Activated naive CD4-positive, alpha-beta T cell treated with anti-CD3 and anti-CD28 coated beads, Interleukin-2, amount 10 ng/mL, durations not matched to agents 7 days and 5 days (primary cell): ENCODE results near the gene VIPAS39.
A peak's percentile ranks its signal among the peaks of the same experiment; 100 is the strongest.

Source experiments
- CTCF ChIA-PET: fragments of 350-600 bp; sonication (Branson Sonifier 250); formaldehyde crosslinking; loops from one replicate; lab custom pipeline; 2021; ENCODE audit warnings: antibody characterized with exemption; lab: Charles Lee
- DNase-seq: peaks from one replicate; pipeline ENCODE4 v3.0.0-alpha.2; 2020
- H3K27ac Mint-ChIP-seq: one replicate; pipeline ENCODE4 v1.8.0; 2021; ENCODE audit warnings: mild to moderate bottlenecking, moderate library complexity, mixed read lengths
- H3K27me3 Mint-ChIP-seq: one replicate; pipeline ENCODE4 v1.8.0; 2021; ENCODE audit warnings: mild to moderate bottlenecking, mixed read lengths
- H3K36me3 Mint-ChIP-seq: one replicate; pipeline ENCODE4 v1.8.0; 2021; ENCODE audit warnings: mixed read lengths
- H3K4me1 Mint-ChIP-seq: one replicate; pipeline ENCODE4 v1.8.0; 2021; ENCODE audit warnings: mixed read lengths
- H3K4me3 Mint-ChIP-seq: one replicate; pipeline ENCODE4 v1.8.0; 2021; ENCODE audit warnings: mild to moderate bottlenecking, moderate library complexity, mixed read lengths
- H3K9me3 Mint-ChIP-seq: one replicate; pipeline ENCODE4 v1.8.0; 2021; ENCODE audit warnings: mixed read lengths

Gene VIPAS39

GRCh38 chr14:77457522-77458248 is at the start of gene VIPAS39, which contains the start of gene AHSA1:
TSS of gene VIPAS39 (minus strand) at chr14:77457601. CDS start at chr14:77454102, 3,499 bp downstream.
TSS of gene AHSA1 (plus strand) at chr14:77458093. CDS start at chr14:77458190, 97 bp downstream.
- H3K27me3 Mint-ChIP-seq: no peaks in the 10 kb centered on the region
- H3K36me3 Mint-ChIP-seq: peaks cover 40% of the 10 kb centered on the region
- no peaks in the 10 kb centered on the region for H3K9me3 Mint-ChIP-seq
- CTCF ChIA-PET: interaction anchor here (0.6 to 2.6 kb wide), 8 partner anchors 94 to 500 kb away, joined by 3 to 33 read pairs (median 4); partner anchors contain the start of gene ADCK1
- H3K4me1 Mint-ChIP-seq: peaks cover 31% of the 10 kb centered on the region
- peak; percentile 97 for DNase-seq
- H3K27ac Mint-ChIP-seq: peak within 1 kb of the TSS; percentile 98
- peak within 1 kb of the TSS; percentile 99 for H3K4me3 Mint-ChIP-seq

- Mint-ChIP-seq H3K36me3 (peaks cover 28% of the 10 kb centered on the region), H3K27me3 (peaks cover 21% of the 10 kb centered on the region), H3K27ac (no peak overlapping the region), H3K4me1 (no peaks in the 10 kb centered on the region), H3K4me3 (no peak overlapping the region), H3K9me3 (peaks cover 3% of the 10 kb centered on the region)
- DNase-seq: no peak
- CTCF ChIA-PET: no interaction called here
These were observed 47.6 kb upstream of the VIPAS39 start for GRCh38 chr14:77505031-77505430.

GRCh38 chr14:77503138-77503537 is 45.7 kb upstream of the VIPAS39 start:
- Mint-ChIP-seq H3K27me3 (peaks cover 40% of the 10 kb centered on the region), H3K36me3 (peaks cover 18% of the 10 kb centered on the region), H3K4me1 (peaks cover 2% of the 10 kb centered on the region), H3K4me3 (no peak overlapping the region), H3K27ac (no peak overlapping the region), H3K9me3 (peaks cover 3% of the 10 kb centered on the region)
- CTCF ChIA-PET: no interaction called here
- DNase-seq: no peak

- Mint-ChIP-seq H3K4me3 (no peak overlapping the region), H3K27ac (no peak overlapping the region), H3K36me3 (peaks cover 13% of the 10 kb centered on the region), H3K9me3 (peaks cover 3% of the 10 kb centered on the region), H3K27me3 (peaks cover 49% of the 10 kb centered on the region), H3K4me1 (peaks cover 7% of the 10 kb centered on the region)
- DNase-seq: no peak
- CTCF ChIA-PET: no interaction called here
These were observed 44.8 kb upstream of the VIPAS39 start for GRCh38 chr14:77502109-77502782.

GRCh38 chr14:77498984-77499527 is 41.7 kb upstream of the VIPAS39 start:
- Mint-ChIP-seq H3K4me3 (peak overlapping the region; percentile 47), H3K36me3 (no peaks in the 10 kb centered on the region), H3K4me1 (peaks cover 7% of the 10 kb centered on the region), H3K27ac (no peak overlapping the region), H3K9me3 (peaks cover 3% of the 10 kb centered on the region), H3K27me3 (peaks cover 68% of the 10 kb centered on the region)
- CTCF ChIA-PET: no interaction called here
- no peak for DNase-seq

GRCh38 chr14:77498120-77498979 is 40.9 kb upstream of the VIPAS39 start, which contains the start of gene ISM2:
TSS of gene ISM2 (minus strand) at chr14:77498816. CDS start at chr14:77498793, 23 bp downstream.
- Mint-ChIP-seq H3K27ac (no peak within 1 kb of the TSS), H3K36me3 (no peaks in the 10 kb centered on the region), H3K4me1 (peaks cover 7% of the 10 kb centered on the region), H3K9me3 (peaks cover 3% of the 10 kb centered on the region), H3K4me3 (peak within 1 kb of the TSS; percentile 63), H3K27me3 (peaks cover 73% of the 10 kb centered on the region)
- CTCF ChIA-PET: no interaction called here
- peak; percentile 72 for DNase-seq

- Mint-ChIP-seq H3K4me1 (peaks cover 7% of the 10 kb centered on the region), H3K4me3 (no peak overlapping the region), H3K27me3 (peaks cover 58% of the 10 kb centered on the region), H3K9me3 (no peaks in the 10 kb centered on the region), H3K36me3 (no peaks in the 10 kb centered on the region), H3K27ac (no peak overlapping the region)
- CTCF ChIA-PET: no interaction called here
- DNase-seq: no peak
These were observed 37.9 kb upstream of the VIPAS39 start for GRCh38 chr14:77495334-77495733.

- no peak for DNase-seq
- Mint-ChIP-seq H3K4me1 (no peaks in the 10 kb centered on the region), H3K4me3 (no peak overlapping the region), H3K27me3 (peaks cover 15% of the 10 kb centered on the region), H3K9me3 (no peaks in the 10 kb centered on the region), H3K36me3 (no peaks in the 10 kb centered on the region), H3K27ac (no peak overlapping the region)
- CTCF ChIA-PET: interaction anchor here (0.6 kb wide), 1 partner anchor 580 kb away, joined by 3 read pairs; no protein-coding TSS in a partner anchor
These were observed 33.7 kb upstream of the VIPAS39 start for GRCh38 chr14:77491056-77491455.

- Mint-ChIP-seq H3K36me3 (no peaks in the 10 kb centered on the region), H3K4me1 (no peaks in the 10 kb centered on the region), H3K27me3 (peaks cover 9% of the 10 kb centered on the region), H3K9me3 (no peaks in the 10 kb centered on the region), H3K27ac (no peak overlapping the region), H3K4me3 (no peak overlapping the region)
- DNase-seq: no peak
- CTCF ChIA-PET: no interaction called here
These were observed 33.1 kb upstream of the VIPAS39 start for GRCh38 chr14:77490347-77490986.

- no peaks in the 10 kb centered on the region for H3K36me3 Mint-ChIP-seq
- CTCF ChIA-PET: interaction anchor here (1.2 kb wide), 1 partner anchor 11 kb away, joined by 3 read pairs; no protein-coding TSS in a partner anchor
These were observed 31.6 kb upstream of the VIPAS39 start for GRCh38 chr14:77489041-77489440.

GRCh38 chr14:77488558-77488957 is 31.2 kb upstream of the VIPAS39 start:
- no peaks in the 10 kb centered on the region for H3K36me3 Mint-ChIP-seq
- H3K27ac Mint-ChIP-seq: no peak overlapping the region
- H3K4me3 Mint-ChIP-seq: no peak overlapping the region
- no peak for DNase-seq
- no peaks in the 10 kb centered on the region for H3K9me3 Mint-ChIP-seq
- peaks cover 8% of the 10 kb centered on the region for H3K27me3 Mint-ChIP-seq
- H3K4me1 Mint-ChIP-seq: no peaks in the 10 kb centered on the region
- CTCF ChIA-PET: interaction anchor here (1.2 kb wide), 1 partner anchor 10 kb away, joined by 3 read pairs; no protein-coding TSS in a partner anchor

More at GRCh38 chr14:77489041-77489440, 31.6 kb upstream of the VIPAS39 start:
- no peak for DNase-seq
- no peak overlapping the region for H3K27ac Mint-ChIP-seq
- H3K9me3 Mint-ChIP-seq: no peaks in the 10 kb centered on the region
- no peaks in the 10 kb centered on the region for H3K4me1 Mint-ChIP-seq
- no peak overlapping the region for H3K4me3 Mint-ChIP-seq
- H3K27me3 Mint-ChIP-seq: peaks cover 11% of the 10 kb centered on the region

- H3K27ac Mint-ChIP-seq: no peak overlapping the region
- no peaks in the 10 kb centered on the region for H3K36me3 Mint-ChIP-seq
- CTCF ChIA-PET: no interaction called here
- no peak overlapping the region for H3K4me3 Mint-ChIP-seq
- H3K9me3 Mint-ChIP-seq: no peaks in the 10 kb centered on the region
- DNase-seq: no peak
- no peaks in the 10 kb centered on the region for H3K4me1 Mint-ChIP-seq
- peaks cover 7% of the 10 kb centered on the region for H3K27me3 Mint-ChIP-seq
These were observed 28.7 kb upstream of the VIPAS39 start for GRCh38 chr14:77485901-77486678.

GRCh38 chr14:77485256-77485655 is 27.9 kb upstream of the VIPAS39 start:
- no peaks in the 10 kb centered on the region for H3K4me1 Mint-ChIP-seq
- no peaks in the 10 kb centered on the region for H3K9me3 Mint-ChIP-seq
- no peak overlapping the region for H3K4me3 Mint-ChIP-seq
- DNase-seq: no peak
- CTCF ChIA-PET: no interaction called here
- no peaks in the 10 kb centered on the region for H3K36me3 Mint-ChIP-seq
- peaks cover 4% of the 10 kb centered on the region for H3K27me3 Mint-ChIP-seq
- H3K27ac Mint-ChIP-seq: no peak overlapping the region
